ENCODE data around the gene UNKL. TPM values are rescaled to one million over a fixed set of nuclear protein-coding genes. Genes with fewer than 3 reads are reported as not detected.

UNKL gene
- polyA plus RNA-seq, 1 experiment: 15.4 TPM

DNA sequence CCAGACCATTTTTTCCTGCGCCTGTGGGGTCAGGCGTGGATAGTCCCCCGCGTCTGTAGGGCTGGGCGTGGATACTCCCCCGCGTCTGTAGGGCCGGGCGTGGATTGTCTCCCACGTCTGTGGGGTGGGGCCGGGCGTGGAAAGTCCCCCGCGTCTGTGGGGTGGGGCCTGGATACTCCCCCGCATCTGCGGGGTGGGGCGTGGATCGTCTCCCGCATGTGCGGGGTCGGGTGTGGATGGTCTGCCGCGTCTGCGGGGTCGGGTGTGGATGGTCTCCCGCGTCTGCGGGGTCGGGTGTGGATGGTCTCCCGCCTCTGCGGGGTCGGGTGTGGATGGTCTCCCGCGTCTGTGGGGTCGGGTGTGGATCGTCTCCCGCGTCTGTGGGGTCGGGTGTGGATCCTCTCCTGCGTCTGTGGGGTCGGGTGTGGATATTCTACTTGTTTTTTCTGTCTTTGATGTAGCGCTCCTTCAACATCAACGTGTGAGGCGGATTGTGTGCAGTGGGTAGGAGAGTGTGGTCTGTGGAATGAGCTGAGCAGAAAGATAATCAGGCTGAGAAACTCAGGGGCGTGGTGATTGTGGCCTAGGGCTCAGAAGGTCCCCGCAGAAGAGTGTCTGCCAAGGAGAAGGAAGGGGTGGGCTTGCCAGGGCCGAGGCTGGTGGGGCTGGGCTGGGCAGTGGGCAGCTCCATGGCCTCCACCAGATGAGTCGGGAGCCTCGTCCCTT, 59.5 kb downstream of the UNKL start:
- ChIA-PET CTCF (no interaction called here), POLR2A (no interaction called here)
- Histone ChIP-seq H3K4me3 (ENCODE audit: low read depth, low read length) (no peak overlapping the region), H3K36me3 (ENCODE audit: control insufficient read depth, insufficient read depth, low read length) (peaks cover 4% of the 10 kb centered on the region), H3K27me3 (ENCODE audit: control insufficient read depth, insufficient read depth, low read length) (no peaks in the 10 kb centered on the region)
- DNase-seq (ENCODE audit: low read depth): no peak
- TF ChIP-seq, protein P1, sequence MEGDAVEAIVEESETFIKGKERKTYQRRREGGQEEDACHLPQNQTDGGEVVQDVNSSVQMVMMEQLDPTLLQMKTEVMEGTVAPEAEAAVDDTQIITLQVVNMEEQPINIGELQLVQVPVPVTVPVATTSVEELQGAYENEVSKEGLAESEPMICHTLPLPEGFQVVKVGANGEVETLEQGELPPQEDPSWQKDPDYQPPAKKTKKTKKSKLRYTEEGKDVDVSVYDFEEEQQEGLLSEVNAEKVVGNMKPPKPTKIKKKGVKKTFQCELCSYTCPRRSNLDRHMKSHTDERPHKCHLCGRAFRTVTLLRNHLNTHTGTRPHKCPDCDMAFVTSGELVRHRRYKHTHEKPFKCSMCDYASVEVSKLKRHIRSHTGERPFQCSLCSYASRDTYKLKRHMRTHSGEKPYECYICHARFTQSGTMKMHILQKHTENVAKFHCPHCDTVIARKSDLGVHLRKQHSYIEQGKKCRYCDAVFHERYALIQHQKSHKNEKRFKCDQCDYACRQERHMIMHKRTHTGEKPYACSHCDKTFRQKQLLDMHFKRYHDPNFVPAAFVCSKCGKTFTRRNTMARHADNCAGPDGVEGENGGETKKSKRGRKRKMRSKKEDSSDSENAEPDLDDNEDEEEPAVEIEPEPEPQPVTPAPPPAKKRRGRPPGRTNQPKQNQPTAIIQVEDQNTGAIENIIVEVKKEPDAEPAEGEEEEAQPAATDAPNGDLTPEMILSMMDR (IDR thresholded peaks at IDR 0.05; ENCODE audit: insufficient read depth, low read depth, low read length): no peak

GRCh38 chr16:1351582-1352362, 62.7 kb downstream of the UNKL start, which contains the start of the genes GNPTG and TSR3:
TSS of gene GNPTG (plus strand) at chr16:1351931. CDS start at chr16:1351966, 35 bp downstream.
TSS of gene TSR3 (minus strand) at chr16:1351878. CDS start at chr16:1351804, 74 bp downstream.
- H3K27me3 ChIP-seq (ENCODE audit: control insufficient read depth, insufficient read depth, low read length): no peaks in the 10 kb centered on the region
- TF ChIP-seq, protein P1 (IDR thresholded peaks at IDR 0.05; ENCODE audit: insufficient read depth, low read depth, low read length): no peak
- peak; percentile 10 for DNase-seq (ENCODE audit: low read depth)
- H3K4me3 ChIP-seq (ENCODE audit: low read depth, low read length): peak within 1 kb of the TSS; percentile 71
- ChIA-PET CTCF (interaction anchor here (1.5 kb wide), 1 partner anchor 12 kb away, joined by 10 read pairs; no protein-coding TSS in a partner anchor), POLR2A (no interaction called here)
- H3K36me3 ChIP-seq (ENCODE audit: control insufficient read depth, insufficient read depth, low read length): peaks cover 16% of the 10 kb centered on the region

- peak overlapping the region; percentile 71 for H3K4me3 ChIP-seq (ENCODE audit: low read depth, low read length)
- H3K36me3 ChIP-seq (ENCODE audit: control insufficient read depth, insufficient read depth, low read length): peaks cover 16% of the 10 kb centered on the region
- ChIA-PET POLR2A (no interaction called here), CTCF (interaction anchor here (1.5 kb wide), 1 partner anchor 13 kb away, joined by 10 read pairs; no protein-coding TSS in a partner anchor)
- no peaks in the 10 kb centered on the region for H3K27me3 ChIP-seq (ENCODE audit: control insufficient read depth, insufficient read depth, low read length)
- TF ChIP-seq, protein P1 (IDR thresholded peaks at IDR 0.05; ENCODE audit: insufficient read depth, low read depth, low read length): no peak
- no peak for DNase-seq (ENCODE audit: low read depth)
Measured at GRCh38 chr16:1351215-1351581, 63.3 kb downstream of the UNKL start.

DNA sequence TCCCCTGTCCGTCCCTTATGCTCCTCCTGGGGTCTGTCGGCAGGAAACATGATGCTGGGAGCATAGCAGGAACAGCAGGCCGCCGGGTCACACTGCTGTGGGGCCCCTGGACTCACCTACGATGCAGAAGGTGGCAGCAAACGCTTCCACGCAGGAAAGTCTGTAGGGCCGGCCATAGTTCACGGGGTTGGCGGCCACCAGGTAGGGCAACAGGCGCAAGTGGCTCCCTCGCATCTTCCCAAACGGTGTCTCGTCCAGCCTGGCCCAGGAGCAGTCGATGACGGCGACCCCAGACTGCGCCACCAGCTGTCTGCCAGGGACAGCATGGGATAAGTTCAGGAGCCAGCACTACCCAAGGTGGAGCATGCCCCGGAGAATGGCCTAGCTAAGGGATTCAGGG, 63.8 kb downstream of the UNKL start:
- ChIA-PET POLR2A (no interaction called here), CTCF (interaction anchor here (1.2 to 1.5 kb wide), 2 partner anchors 13 kb away, joined by 3 to 10 read pairs; no protein-coding TSS in a partner anchor)
- DNase-seq (ENCODE audit: low read depth): no peak
- H3K27me3 ChIP-seq (ENCODE audit: control insufficient read depth, insufficient read depth, low read length): no peaks in the 10 kb centered on the region
- TF ChIP-seq, protein P1 (IDR thresholded peaks at IDR 0.05; ENCODE audit: insufficient read depth, low read depth, low read length): no peak
- peaks cover 16% of the 10 kb centered on the region for H3K36me3 ChIP-seq (ENCODE audit: control insufficient read depth, insufficient read depth, low read length)
- peak overlapping the region; percentile 71 for H3K4me3 ChIP-seq (ENCODE audit: low read depth, low read length)

DNA sequence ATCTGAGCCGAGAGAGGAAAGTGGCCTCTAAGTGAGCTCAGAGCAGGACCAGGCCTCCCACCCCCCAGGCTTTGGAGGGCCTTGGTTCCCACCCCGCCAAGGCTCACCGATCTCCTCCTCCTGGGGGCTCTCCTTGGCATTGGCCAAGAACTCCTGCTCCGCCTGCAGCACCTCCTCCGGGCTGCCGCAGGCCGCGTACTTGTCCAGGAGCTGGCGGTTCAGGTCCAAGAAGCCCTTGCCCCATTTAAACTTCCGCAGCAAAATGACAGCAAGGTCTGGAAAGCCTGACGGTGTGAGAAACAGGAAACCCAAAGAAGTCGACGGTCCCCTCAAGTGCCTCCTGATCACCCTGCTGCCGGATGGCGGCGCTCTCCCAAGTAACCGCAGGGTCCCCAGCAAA, 64.6 kb downstream of the UNKL start:
- TF ChIP-seq, protein P1 (IDR thresholded peaks at IDR 0.05; ENCODE audit: insufficient read depth, low read depth, low read length): no peak
- H3K4me3 ChIP-seq (ENCODE audit: low read depth, low read length): no peak overlapping the region
- no peak for DNase-seq (ENCODE audit: low read depth)
- ChIA-PET POLR2A (no interaction called here), CTCF (interaction anchor here (1.2 to 1.5 kb wide), 2 partner anchors 12 to 14 kb away, joined by 3 to 10 read pairs; no protein-coding TSS in a partner anchor)
- H3K27me3 ChIP-seq (ENCODE audit: control insufficient read depth, insufficient read depth, low read length): no peaks in the 10 kb centered on the region
- peaks cover 16% of the 10 kb centered on the region for H3K36me3 ChIP-seq (ENCODE audit: control insufficient read depth, insufficient read depth, low read length)
